Activated T-cell treated with anti-CD3 and anti-CD28 coated beads for 24 hours (primary cell): ENCODE data around the gene STAG1.
A peak's percentile ranks its signal among the peaks of the same experiment; 100 is the strongest.
"Not testable (repeated sequence)": the region's sequence is repeated elsewhere in the genome, so short reads cannot be mapped to it uniquely, and the experiment has no call there.

Source experiments
- DNase-seq: peaks from one replicate; pipeline ENCODE4 v3.0.0-alpha.2; 2020; ENCODE audit warnings: low read depth

STAG1 gene

GRCh38 chr3:136752172-136752421, at the start of gene STAG1:
Gene STAG1, minus strand, starts transcription at chr3:136752378. Its CDS starts 121,480 bp downstream, at chr3:136630898.
- DNase-seq = no peak

- DNase-seq = not testable (repeated sequence)
These were observed 49.0 kb upstream of the STAG1 start for GRCh38 chr3:136801146-136801545.

GRCh38 chr3:136792556-136793330, 40.6 kb upstream of the STAG1 start:
- DNase-seq = no peak

GRCh38 chr3:136790786-136791185, 38.6 kb upstream of the STAG1 start:
- DNase-seq = no peak

- no peak for DNase-seq
These were observed 37.8 kb upstream of the STAG1 start for GRCh38 chr3:136789976-136790375.

- no peak for DNase-seq
These were observed 36.0 kb upstream of the STAG1 start for GRCh38 chr3:136788154-136788553.

- peak; percentile 1 for DNase-seq
These were observed 35.2 kb upstream of the STAG1 start for GRCh38 chr3:136787349-136787748.

- DNase-seq = no peak
These were observed 31.6 kb upstream of the STAG1 start for GRCh38 chr3:136783708-136784191.

- no peak for DNase-seq
These were observed 28.6 kb upstream of the STAG1 start for GRCh38 chr3:136780741-136781140.

GRCh38 chr3:136778865-136779264, 26.7 kb upstream of the STAG1 start:
- no peak for DNase-seq

GRCh38 chr3:136772709-136773108, 20.5 kb upstream of the STAG1 start:
- no peak for DNase-seq

- DNase-seq = not testable (repeated sequence)
These were observed 6.3 kb upstream of the STAG1 start for GRCh38 chr3:136758160-136759102.

- no peak for DNase-seq
These were observed 3.0 kb upstream of the STAG1 start for GRCh38 chr3:136755192-136755591.

GRCh38 chr3:136753326-136753939, 1.3 kb upstream of the STAG1 start:
- DNase-seq = no peak

- DNase-seq = peak; percentile 98
These were observed 496 bp upstream of the STAG1 start for GRCh38 chr3:136752422-136753325.

- DNase-seq = peak; percentile 43
These were observed 634 bp downstream of the STAG1 start for GRCh38 chr3:136751316-136752171.

- no peak for DNase-seq
These were observed 1.3 kb downstream of the STAG1 start for GRCh38 chr3:136750897-136751315.

- DNase-seq = no peak
These were observed 1.8 kb downstream of the STAG1 start for GRCh38 chr3:136750209-136750896.

- not testable (repeated sequence) for DNase-seq
These were observed 2.6 kb downstream of the STAG1 start for GRCh38 chr3:136749602-136750001.

- DNase-seq = no peak
These were observed 3.1 kb downstream of the STAG1 start for GRCh38 chr3:136749091-136749490.
